ENCODE data around the gene KRTAP4-12.

GRCh38 chr17:41073676-41074075 is 50.3 kb downstream of the KRTAP4-12 start:
- no peak for TF ChIP-seq KDM1A (IDR thresholded peaks at IDR 0.05; ENCODE audit: borderline replicate concordance)
- TF ChIP-seq CTCF (IDR thresholded peaks at IDR 0.05 in 2 of 3, conservative IDR thresholded peaks at IDR 0.05 in 1 of 3; ENCODE audit: control insufficient read depth in 2 of 3, extremely low read depth in 1 of 3, insufficient read depth in 1 of 3, low read depth in 3 of 3, low read length in 3 of 3): no peak
- TF ChIP-seq ZNF274 (IDR thresholded peaks at IDR 0.05; ENCODE audit: insufficient read depth, insufficient read length): no peak
- no peak for TF ChIP-seq PBX3 (IDR thresholded peaks at IDR 0.05; ENCODE audit: insufficient replicate concordance, low read depth, low read length)
- TF ChIP-seq PAX5 (IDR thresholded peaks at IDR 0.05; ENCODE audit: borderline replicate concordance, low read depth, low read length): no peak
- TF ChIP-seq BHLHE40 (IDR thresholded peaks at IDR 0.05; ENCODE audit: borderline replicate concordance in 1 of 2, low read depth in 2 of 2, low read length in 1 of 2): no peak
- no peak for TF ChIP-seq EZH2 (IDR thresholded peaks at IDR 0.05; ENCODE audit: borderline replicate concordance, control insufficient read depth, low read depth, low read length)
- no peak for TF ChIP-seq POLR2A (IDR thresholded peaks at IDR 0.05; ENCODE audit: low read depth, low read length)
- TF ChIP-seq MEF2A (IDR thresholded peaks at IDR 0.05; ENCODE audit: insufficient read depth, low read depth, low read length): no peak
- TF ChIP-seq POLR2AphosphoS5 (IDR thresholded peaks at IDR 0.05; ENCODE audit: low read length): no peak

All from GM12878 (cell line).